HepG2 (cell line): ENCODE results near the gene HELB. TPM values are rescaled to one million over a fixed set of nuclear protein-coding genes. Genes with fewer than 3 reads are reported as not detected.

ENCODE experiments used
- ATAC-seq: fragments of 200-7000 bp; cut with Tn5 transposase; 3 replicates; pipeline ENCODE4 v1.9.1; 2020; ENCODE audit warnings: mild to moderate bottlenecking, moderate library complexity
- BruUV-seq: library from RNA; stranded (reverse); fragments of 400-500 nt; replicated peaks from 2 replicates; lab custom pipeline; 2021; lab: Mats Ljungman, UMichigan
- CTCF ChIA-PET: fragments of 300-600 bp; formaldehyde crosslinking; extraction: SDS; loops from one replicate; lab custom pipeline; 2021; ENCODE audit warnings: low total read pairs, inconsistent platforms, low intra/inter-chr PET ratio; lab: Yijun Ruan, JAX
- POLR2A ChIA-PET: fragments of 350-600 bp; sonication (Branson Sonifier 250); formaldehyde crosslinking; loops from one replicate; lab custom pipeline; 2020; ENCODE audit warnings: antibody characterized with exemption, inconsistent platforms; lab: Yijun Ruan, JAX
- DNase-seq: peaks from one replicate; pipeline ENCODE4 v3.0.0-alpha.2; 2015; ENCODE audit warnings: low spot score
- FAIRE-seq: peaks from 3 replicates; lab custom pipeline; 2011; peaks lifted over from hg19 to GRCh38; lab: Jason Lieb, UNC
- H2AFZ ChIP-seq: one replicate; pipeline ENCODE4 v1.6.1; 2011; ENCODE audit warnings: low read length, inconsistent platforms
- H3K27ac ChIP-seq: fragments of 300-600 bp; 3 replicates; pipeline ENCODE4 v1.8.0; 2011; ENCODE audit warnings: mixed run types, mild to moderate bottlenecking, mixed read lengths, low read length, inconsistent platforms; ENCODE audit not compliant: insufficient read depth; ENCODE audit errors: extremely low read length
- H3K27me3 ChIP-seq, 2 experiments: fragments of 200-600 bp in 1 of 2; 2 replicates in 1 of 2; 3 replicates in 1 of 2; pipeline versions ENCODE4 v1.6.0 to v1.8.0; 2011; ENCODE audit warnings: low read length in 2 of 2, mild to moderate bottlenecking in 2 of 2, moderate library complexity in 2 of 2, inconsistent platforms in 1 of 2; ENCODE audit not compliant: insufficient read depth in 2 of 2, control insufficient read depth in 1 of 2
- H3K36me3 ChIP-seq, 2 experiments: fragments of 200-600 bp in 1 of 2; replicated peaks in 1 of 2; 2 replicates in 1 of 2; 3 replicates in 1 of 2; pipeline versions ENCODE4 v1.5.1 to v1.8.0; 2011; ENCODE audit warnings: low read length in 2 of 2, inconsistent platforms in 1 of 2; ENCODE audit not compliant: insufficient read depth in 2 of 2, control insufficient read depth in 1 of 2
- H3K4me1 ChIP-seq: 2 replicates; pipeline ENCODE4 v1.5.1; 2012; ENCODE audit warnings: low read length, inconsistent platforms; ENCODE audit not compliant: insufficient read depth
- H3K4me2 ChIP-seq: 2 replicates; pipeline ENCODE4 v1.6.0; 2011; ENCODE audit warnings: low read depth, low read length, inconsistent platforms
- H3K4me3 ChIP-seq, 3 experiments: fragments of 200-600 bp in 1 of 3; sonication (generic), shearing (Covaris generic) in 1 of 3; replicated peaks in 1 of 3; 2 replicates each; pipeline ENCODE4 v1.5.1; 2011 to 2016; ENCODE audit warnings: low read length in 3 of 3, inconsistent platforms in 2 of 3, low read depth in 2 of 3, mild to moderate bottlenecking in 2 of 3, control low read depth in 1 of 3, mixed read lengths in 1 of 3; ENCODE audit not compliant: insufficient read depth in 1 of 3
- H3K79me2 ChIP-seq: one replicate; pipeline ENCODE4 v1.6.1; 2011; ENCODE audit warnings: low read length, inconsistent platforms; ENCODE audit not compliant: insufficient read depth
- H3K9ac ChIP-seq: 2 replicates; pipeline ENCODE4 v1.6.0; 2011; ENCODE audit warnings: mild to moderate bottlenecking, low read depth, low read length, inconsistent platforms; ENCODE audit not compliant: insufficient read depth
- H3K9me3 ChIP-seq: 2 replicates; pipeline ENCODE4 v1.5.1; 2012; ENCODE audit warnings: mild to moderate bottlenecking, low read length
- H4K20me1 ChIP-seq: 2 replicates; pipeline ENCODE4 v1.6.0; 2011; ENCODE audit warnings: inconsistent platforms, mild to moderate bottlenecking, low read length, moderate library complexity; ENCODE audit not compliant: insufficient read depth
- CEBPB ChIP-seq: IDR thresholded peaks from 2 replicates; pipeline ENCODE4 v1.6.1; 2011; ENCODE audit warnings: low read depth, low read length, improper control_type of control experiment, borderline replicate concordance
- FOSL1 ChIP-seq: sonication (generic); formaldehyde crosslinking; IDR thresholded peaks from 2 replicates; pipeline ENCODE4 v1.9.0; 2021; ENCODE audit warnings: missing genetic modification reagents, borderline replicate concordance
- NKX3-1 ChIP-seq: sonication (generic); formaldehyde crosslinking; IDR thresholded peaks from 2 replicates; pipeline ENCODE4 v1.5.0; 2020; ENCODE audit warnings: missing genetic modification reagents
- POLR2A ChIP-seq, 2 experiments: IDR thresholded peaks; 2 replicates each; pipeline ENCODE4 v1.6.1; 2011; ENCODE audit warnings: low read depth in 2 of 2, low read length in 2 of 2, mild to moderate bottlenecking in 1 of 2, moderate library complexity in 1 of 2; ENCODE audit not compliant: insufficient read depth in 1 of 2
- ZFY ChIP-seq: sonication (generic); formaldehyde crosslinking; IDR thresholded peaks from 2 replicates; pipeline ENCODE4 v1.4.0; 2020; ENCODE audit warnings: missing genetic modification reagents
- ZNF331 ChIP-seq: sonication (generic); formaldehyde crosslinking; IDR thresholded peaks from 2 replicates; pipeline ENCODE4 v1.4.0; 2020; ENCODE audit warnings: missing genetic modification reagents
- WGBS: methylation state at CpG from one replicate; pipeline ENCODE4 v1.1.6; 2017; ENCODE audit warnings: low lambda C conversion rate; 5-methylcytosine and 5-hydroxymethylcytosine counted together
- in situ Hi-C: cut with HindIII; loops from 2 replicates; pipeline ENCODE4 v1.10.0; 2017; ENCODE audit warnings: low pct_unique_long_range_greater_than_20kb; ENCODE audit not compliant: extremely low pct_ligation_motif_present
- intact Hi-C: fragments of 100-400 bp; cut with micrococcal nuclease; formaldehyde crosslinking; loops from one replicate; pipeline ENCODE4 v1.10.0; 2022; ENCODE audit not compliant: unreplicated experiment
- polyA plus RNA-seq, 8 experiments: library from polyadenylated mRNA; depleted of rRNA in 3 of 8; stranded (reverse) in 7 of 8; unstranded in 1 of 8; fragments of >200 nt; fragmentation: Illumina TruSeq in 4 of 8; extraction: Trizol in 4 of 8; gene quantifications; 2 replicates each; pipeline versions ENCODE4 v1.2.1 to v1.2.3, GENCODE V29; 2011 to 2016; ENCODE audit warnings: low read depth in 4 of 8, missing spikeins in 1 of 8, mixed read lengths in 1 of 8; ENCODE audit not compliant: insufficient read depth in 1 of 8
- total RNA-seq, 5 experiments: library from RNA; depleted of rRNA; stranded (reverse); fragments of >200 nt; fragmentation: Illumina TruSeq; extraction: Trizol; gene quantifications; 2 replicates each; pipeline ENCODE4 v1.2.3, GENCODE V29; 2016; ENCODE audit warnings: low read depth in 1 of 5
- TF ChIP-seq, protein P1 (sequence below): sonication (generic); formaldehyde crosslinking; IDR thresholded peaks from 2 replicates; pipeline ENCODE4 v1.8.1; 2023; ENCODE audit warnings: mild to moderate bottlenecking, missing genetic modification reagents

Gene HELB
- total and polyA plus RNA-seq, 2 of the 13 experiments (the other 11 are each of a cell fraction or from before 2014, with no cell fraction given) = 1.7 to 3.7 TPM

DNA sequence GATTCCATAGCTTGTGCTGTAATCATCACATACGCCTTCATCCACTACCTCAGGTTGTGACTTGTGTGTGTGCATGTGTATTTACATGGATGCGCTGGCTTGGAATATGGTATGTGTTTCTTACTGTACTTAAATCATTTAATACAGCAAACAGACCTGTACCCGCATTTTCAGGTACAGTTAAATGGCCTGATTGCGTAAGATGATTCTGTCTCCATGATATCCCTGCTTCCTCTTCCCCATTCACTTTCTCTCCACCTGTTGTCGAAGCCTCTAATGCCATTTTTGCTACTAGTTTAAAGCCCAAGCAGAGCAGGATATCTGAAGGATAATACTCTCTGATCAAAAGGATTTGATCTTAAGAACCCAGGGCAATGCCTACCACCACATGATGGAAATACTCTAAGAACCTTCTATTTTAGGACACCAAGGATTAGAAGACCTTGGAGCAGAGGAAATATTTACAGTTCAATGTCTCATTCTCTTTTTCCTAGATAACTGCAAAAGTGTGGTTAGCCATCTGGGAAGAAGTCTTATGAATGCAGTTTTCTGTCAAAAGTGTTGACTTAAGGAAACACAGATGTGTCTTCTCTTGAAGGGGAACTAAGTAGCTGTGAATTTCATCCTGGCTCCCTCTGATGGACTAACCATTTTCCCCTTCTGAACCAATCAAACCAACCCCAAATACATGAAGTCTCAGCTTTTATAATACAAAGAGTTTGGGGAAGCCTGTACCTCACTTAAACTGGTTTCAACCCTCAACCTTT, 78.7 kb downstream of the HELB start:
- DNase-seq = no peak
- Histone ChIP-seq H3K27ac (no peak overlapping the region), H3K27me3 (peaks cover 1 to 3% of the 10 kb centered on the region in 2 experiments; a peak in 1 of 5 replicates), H3K9me3 (no peaks in the 10 kb centered on the region), H3K36me3 (no peaks in the 10 kb centered on the region), H3K9ac (no peak overlapping the region), H4K20me1 (no peaks in the 10 kb centered on the region), H3K4me2 (no peak overlapping the region), H3K4me3 (no peak overlapping the region), H2AFZ (no peak overlapping the region), H3K79me2 (no peaks in the 10 kb centered on the region), H3K4me1 (no peaks in the 10 kb centered on the region)
- ChIA-PET POLR2A (no interaction called here), CTCF (no interaction called here)
- BruUV-seq = no TSS peak
- FAIRE-seq = no peak
- in situ Hi-C loops (no loop called here), intact Hi-C loops (no loop called here)
- TF ChIP-seq ZNF331 (CRISPR knock-in tag) (no peak), CEBPB (peak; percentile 31; the same call in 1 of the 2 replicates), FOSL1 (CRISPR knock-in tag) (no peak)
- TF ChIP-seq, protein P1, sequence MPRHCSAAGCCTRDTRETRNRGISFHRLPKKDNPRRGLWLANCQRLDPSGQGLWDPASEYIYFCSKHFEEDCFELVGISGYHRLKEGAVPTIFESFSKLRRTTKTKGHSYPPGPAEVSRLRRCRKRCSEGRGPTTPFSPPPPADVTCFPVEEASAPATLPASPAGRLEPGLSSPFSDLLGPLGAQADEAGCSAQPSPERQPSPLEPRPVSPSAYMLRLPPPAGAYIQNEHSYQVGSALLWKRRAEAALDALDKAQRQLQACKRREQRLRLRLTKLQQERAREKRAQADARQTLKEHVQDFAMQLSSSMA (CRISPR knock-in tag) = no peak
- no peak for ATAC-seq
- 43% methylated on average over 5 of the region's 5 CpGs for WGBS

DNA sequence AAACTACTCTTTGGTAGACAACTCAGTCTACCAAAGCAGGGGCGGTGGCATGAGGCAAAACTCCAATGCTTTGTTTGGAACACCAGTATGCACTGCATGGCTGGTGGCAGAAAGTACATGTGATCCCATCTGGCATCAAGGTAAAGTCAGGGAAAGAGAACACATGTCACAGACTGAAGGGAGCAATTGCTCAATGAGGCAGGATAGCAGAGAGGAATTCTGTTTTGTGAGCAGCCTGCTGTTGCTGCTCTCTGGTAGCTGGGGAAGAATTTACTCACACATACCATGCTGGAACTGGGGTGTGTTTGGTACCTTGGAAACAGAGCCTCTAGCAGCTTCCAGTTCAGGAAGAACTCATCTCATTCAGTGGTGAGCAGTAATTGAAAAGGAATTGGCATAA, 84.8 kb downstream of the HELB start:
- DNase-seq = no peak
- Histone ChIP-seq H3K4me1 (no peaks in the 10 kb centered on the region), H3K79me2 (no peaks in the 10 kb centered on the region), H3K9me3 (no peaks in the 10 kb centered on the region), H3K36me3 (no peaks in the 10 kb centered on the region), H3K9ac (no peak overlapping the region), H2AFZ (no peak overlapping the region), H3K27me3 (no peaks in the 10 kb centered on the region), H3K4me2 (no peak overlapping the region), H3K27ac (no peak overlapping the region), H3K4me3 (no peak overlapping the region), H4K20me1 (no peaks in the 10 kb centered on the region)
- ChIA-PET POLR2A (no interaction called here), CTCF (no interaction called here)
- FAIRE-seq = no peak
- intact Hi-C loops (no loop called here), in situ Hi-C loops (no loop called here)
- TF ChIP-seq ZFY (CRISPR knock-in tag) (no peak), NKX3-1 (CRISPR knock-in tag) (no peak), POLR2A (IDR thresholded peaks at IDR 0.05; ENCODE audit: insufficient read depth in 1 of 2, low read depth in 2 of 2, low read length in 2 of 2) (no peak)
- WGBS = 0% methylated on average over 1 of the region's 1 CpG
- ATAC-seq = no peak
- no TSS peak for BruUV-seq

Other genes starting within 250 kb of the HELB start
- gene LLPH, start 171.7 kb upstream of the HELB start, total RNA-seq (2016; rRNA removed; fragmentation: Illumina TruSeq; extraction: Trizol) = 25.6 and 38.6 TPM in 2 replicates
- 3.7 and 4.2 TPM in 2 replicates for gene LLPH, start 171.7 kb upstream of the HELB start, polyA plus RNA-seq (2011; rRNA removed)
- gene TMBIM4, start 132.5 kb upstream of the HELB start, total RNA-seq (2016; rRNA removed; fragmentation: Illumina TruSeq; extraction: Trizol) = 42.7 and 60.5 TPM in 2 replicates
- gene TMBIM4, start 132.5 kb upstream of the HELB start, polyA plus RNA-seq (2011; rRNA removed) = 50.6 and 67.7 TPM in 2 replicates
- gene IRAK3, start 113.3 kb upstream of the HELB start, total RNA-seq (2016; rRNA removed; fragmentation: Illumina TruSeq; extraction: Trizol) = not detected in 2 replicates
- gene IRAK3, start 113.3 kb upstream of the HELB start, polyA plus RNA-seq (2011; rRNA removed) = 0.01 TPM in 1 of 2 replicates, not detected in the other